Body of pancreas (tissue), 4 donors: Measurements from ENCODE around the gene PAIP2B. TPM values are rescaled to one million over a fixed set of nuclear protein-coding genes. Genes with fewer than 3 reads are reported as not detected.
A peak's percentile ranks its signal among the peaks of the same experiment; 100 is the strongest.

ENCODE experiments used
- ATAC-seq: fragments of 150-250 bp; one replicate; pipeline ENCODE4 v1.9.1; 2016
- DNase-seq, 4 donors: peaks; one replicate each; pipeline ENCODE4 v3.0.0-alpha.2; 2019
- H3K27ac ChIP-seq, 4 donors: fragments of 200-600 bp; sonication (generic); 1 replicate in 3 of 4; 2 replicates in 1 of 4; pipeline versions ENCODE4 v1.5.1 to v1.6.1; 2016 to 2019; ENCODE audit warnings: mild to moderate bottlenecking in 1 of 4, mixed read lengths in 1 of 4, moderate library complexity in 1 of 4
- H3K27me3 ChIP-seq, 2 donors: fragments of 200-600 bp; sonication (generic); one replicate each; pipeline ENCODE4 v1.6.0; 2016; ENCODE audit warnings: mild to moderate bottlenecking in 1 of 2
- H3K36me3 ChIP-seq, 2 donors: fragments of 200-600 bp; sonication (generic); replicated peaks in 1 of 2; 2 replicates each; pipeline ENCODE4 v1.5.1; 2016; ENCODE audit warnings: low read depth in 2 of 2; ENCODE audit not compliant: insufficient read depth in 1 of 2
- H3K4me1 ChIP-seq: fragments of 200-600 bp; sonication (generic); one replicate; pipeline ENCODE4 v1.6.0; 2016
- H3K4me3 ChIP-seq, 2 donors: fragments of 200-600 bp; sonication (generic); 1 replicate in 1 of 2; 2 replicates in 1 of 2; pipeline ENCODE4 v1.5.1; 2016 to 2019
- H3K9me3 ChIP-seq, 3 donors: fragments of 200-600 bp; sonication (generic); 1 replicate in 2 of 3; 2 replicates in 1 of 3; pipeline ENCODE4 v1.5.1; 2016
- POLR2A ChIP-seq, 3 donors: fragments of 450-650 bp; IDR thresholded peaks; one replicate each; pipeline ENCODE4 v1.6.1; 2016; ENCODE audit warnings: antibody characterized with exemption in 3 of 3, mild to moderate bottlenecking in 2 of 3
- WGBS, 2 donors: methylation state at CpG; one replicate each; pipeline ENCODE4 v1.1.5; 2017; 5-methylcytosine and 5-hydroxymethylcytosine counted together
- intact Hi-C: fragments of 100-400 bp; cut with DNase I; formaldehyde crosslinking; loops from one replicate; pipeline ENCODE4 v1.15.1; 2023
- total RNA-seq, 2 donors: library from RNA; depleted of rRNA; stranded (reverse); fragments of >200 nt; gene quantifications; one replicate each; pipeline ENCODE4 v1.1.0, GENCODE V29; 2016
- TF ChIP-seq, protein P1 (sequence below), 7 experiments: fragments of 450-650 bp in 4 of 7; fragments of 200-600 bp in 3 of 7; sonication (generic) in 3 of 7; IDR thresholded peaks; one replicate each; pipeline ENCODE4 v1.5.1; 2016 to 2019; ENCODE audit warnings: antibody characterized with exemption in 7 of 7

Gene PAIP2B, protein sequence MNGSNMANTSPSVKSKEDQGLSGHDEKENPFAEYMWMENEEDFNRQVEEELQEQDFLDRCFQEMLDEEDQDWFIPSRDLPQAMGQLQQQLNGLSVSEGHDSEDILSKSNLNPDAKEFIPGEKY
- 10 to 100 TPM; 18.5 to 32.9 TPM for total RNA-seq

DNA sequence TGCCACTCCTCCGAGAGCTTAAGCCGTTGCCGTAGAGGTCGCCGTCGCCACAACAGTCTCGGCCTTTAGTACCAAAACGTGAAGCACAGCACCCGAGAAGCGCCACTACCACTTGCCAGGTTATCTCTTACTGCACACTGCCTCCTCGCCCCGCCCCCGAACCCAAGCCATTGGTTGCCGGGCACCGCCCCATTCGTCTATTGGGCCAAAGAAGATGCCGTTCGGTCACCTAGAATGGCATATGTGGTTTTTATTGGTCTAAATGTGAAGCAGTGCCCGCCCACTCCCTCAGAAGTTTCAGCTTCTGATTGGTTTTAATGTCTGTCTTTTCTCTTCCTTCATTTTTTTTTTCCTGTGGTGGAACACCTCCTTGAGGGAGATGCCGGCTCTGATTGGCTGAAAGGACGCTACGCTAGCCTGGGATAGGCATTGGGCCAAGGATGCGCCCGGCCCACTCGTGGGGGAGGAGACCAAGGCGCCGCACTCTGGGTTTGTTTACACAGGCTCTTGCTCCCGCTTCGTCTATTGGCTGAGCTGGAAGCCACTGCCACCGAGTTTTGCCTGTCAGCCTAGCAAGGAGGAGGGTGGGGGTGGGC, at the start of gene PAIP2B:
PAIP2B (minus strand) TSS at position 139 of the 596 bp plus-strand sequence. CDS start 24,514 bp downstream, outside the sequence.
- Histone ChIP-seq H3K27ac (peak within 1 kb of the TSS; percentile 89 to 99 (median 95)), H3K4me3 (peak within 1 kb of the TSS; percentile 53 to 95), H3K9me3 (no peaks in the 10 kb centered on the region), H3K4me1 (peaks cover 23% of the 10 kb centered on the region), H3K27me3 (no peaks in the 10 kb centered on the region), H3K36me3 (no peaks in the 10 kb centered on the region)
- 0% methylated on average over 18 to 30 of the region's 30 CpGs for WGBS, 2 donors
- ATAC-seq (peak; percentile 93), DNase-seq (peak; percentile 99 to 100 (median 100))
- TF ChIP-seq POLR2A (IDR thresholded peaks at IDR 0.05), result peak; percentile 95 to 98 (median 98)
- TF ChIP-seq, protein P1, sequence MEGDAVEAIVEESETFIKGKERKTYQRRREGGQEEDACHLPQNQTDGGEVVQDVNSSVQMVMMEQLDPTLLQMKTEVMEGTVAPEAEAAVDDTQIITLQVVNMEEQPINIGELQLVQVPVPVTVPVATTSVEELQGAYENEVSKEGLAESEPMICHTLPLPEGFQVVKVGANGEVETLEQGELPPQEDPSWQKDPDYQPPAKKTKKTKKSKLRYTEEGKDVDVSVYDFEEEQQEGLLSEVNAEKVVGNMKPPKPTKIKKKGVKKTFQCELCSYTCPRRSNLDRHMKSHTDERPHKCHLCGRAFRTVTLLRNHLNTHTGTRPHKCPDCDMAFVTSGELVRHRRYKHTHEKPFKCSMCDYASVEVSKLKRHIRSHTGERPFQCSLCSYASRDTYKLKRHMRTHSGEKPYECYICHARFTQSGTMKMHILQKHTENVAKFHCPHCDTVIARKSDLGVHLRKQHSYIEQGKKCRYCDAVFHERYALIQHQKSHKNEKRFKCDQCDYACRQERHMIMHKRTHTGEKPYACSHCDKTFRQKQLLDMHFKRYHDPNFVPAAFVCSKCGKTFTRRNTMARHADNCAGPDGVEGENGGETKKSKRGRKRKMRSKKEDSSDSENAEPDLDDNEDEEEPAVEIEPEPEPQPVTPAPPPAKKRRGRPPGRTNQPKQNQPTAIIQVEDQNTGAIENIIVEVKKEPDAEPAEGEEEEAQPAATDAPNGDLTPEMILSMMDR (IDR thresholded peaks at IDR 0.05), result peak in 1 of 7 experiments; percentile 14
- intact Hi-C loops, result no loop called here

DNA sequence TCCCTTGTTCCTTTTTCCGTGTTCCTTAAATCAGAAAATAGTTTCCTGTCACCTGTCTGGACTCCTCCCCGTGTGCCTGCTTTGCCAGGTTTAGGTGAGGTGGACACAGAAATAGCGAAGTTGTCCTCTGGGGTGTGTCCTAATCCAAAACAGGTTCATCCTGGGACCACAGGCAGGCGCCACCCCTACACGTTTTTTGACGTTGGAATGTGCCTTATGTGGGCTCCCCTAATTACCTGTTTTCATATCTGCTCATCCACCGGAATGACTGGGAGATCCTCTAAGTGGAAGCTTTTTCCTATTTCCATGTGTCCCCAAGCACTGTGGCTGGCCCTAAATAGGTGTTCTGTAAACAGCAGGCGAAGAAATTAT, 49.0 kb upstream of the PAIP2B start:
- ATAC-seq (peak; percentile 6), DNase-seq (no peak)
- Histone ChIP-seq H3K4me3 (no peak overlapping the region), H3K36me3 (no peaks in the 10 kb centered on the region), H3K27me3 (no peaks in the 10 kb centered on the region), H3K9me3 (no peaks in the 10 kb centered on the region), H3K4me1 (peaks cover 20% of the 10 kb centered on the region), H3K27ac (no peak overlapping the region)
- intact Hi-C loops, result no loop called here
- WGBS, 2 donors, result 35% methylated on average over 8 of the region's 8 CpGs
- TF ChIP-seq, protein P1 (IDR thresholded peaks at IDR 0.05), result no peak
- TF ChIP-seq POLR2A (IDR thresholded peaks at IDR 0.05), result no peak

DNA sequence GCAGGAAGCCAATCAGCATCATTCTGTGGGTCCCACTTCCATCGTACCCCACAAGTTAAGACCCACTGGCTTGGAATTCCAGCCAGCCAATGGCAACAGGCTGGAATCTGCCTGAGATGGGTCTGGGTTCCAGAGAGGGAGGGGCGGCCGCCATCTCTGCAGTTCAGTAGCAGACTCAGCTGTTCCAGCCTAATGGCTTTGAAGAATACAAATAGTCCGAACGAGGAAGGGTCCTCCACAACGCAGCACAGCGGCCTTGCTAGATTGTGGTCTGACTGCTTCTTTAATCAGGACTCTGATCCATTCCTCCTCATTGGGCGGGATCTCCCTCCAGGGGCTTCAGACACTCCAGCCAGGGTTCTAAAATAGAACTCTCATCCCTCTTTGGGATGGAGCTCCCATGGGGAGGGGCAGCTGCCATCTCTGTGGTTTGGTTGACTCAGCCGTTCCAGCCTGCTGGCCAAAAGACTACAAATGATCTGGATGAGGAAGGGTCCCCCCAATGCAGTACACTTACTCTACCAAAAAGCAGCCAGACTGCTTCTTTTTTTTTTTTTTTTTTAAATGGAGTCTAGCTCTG, 42.7 kb upstream of the PAIP2B start:
- intact Hi-C loops, result no loop called here
- Histone ChIP-seq H3K27me3 (no peaks in the 10 kb centered on the region), H3K36me3 (no peaks in the 10 kb centered on the region), H3K27ac (no peak overlapping the region), H3K9me3 (no peaks in the 10 kb centered on the region), H3K4me1 (no peaks in the 10 kb centered on the region), H3K4me3 (no peak overlapping the region)
- DNase-seq, result no peak
- TF ChIP-seq, protein P1 (IDR thresholded peaks at IDR 0.05), result no peak
- TF ChIP-seq POLR2A (IDR thresholded peaks at IDR 0.05), result no peak
- 72 to 73% methylated on average over 5 to 9 of the region's 9 CpGs for WGBS, 2 donors
- ATAC-seq, result no peak

DNA sequence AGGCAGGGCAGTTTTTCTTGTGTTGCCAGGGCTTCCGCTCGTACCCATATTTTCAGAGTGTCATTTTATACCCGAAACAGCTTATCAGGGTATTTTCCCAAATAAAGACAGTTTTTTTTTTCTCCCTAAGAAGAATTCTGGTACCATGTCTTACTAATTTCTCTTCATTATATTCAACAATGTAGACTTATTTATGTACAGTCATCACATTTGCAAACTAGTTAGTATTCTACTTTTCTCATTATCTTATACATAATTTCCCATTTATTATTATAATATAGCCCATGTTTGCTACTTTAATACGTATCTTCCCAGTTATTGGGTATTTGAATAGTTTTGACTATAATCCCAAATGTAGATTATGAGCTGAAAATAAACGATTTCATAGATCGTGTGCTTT, 36.5 kb upstream of the PAIP2B start:
- ATAC-seq, result no peak
- Histone ChIP-seq H3K9me3 (no peaks in the 10 kb centered on the region), H3K27ac (no peak overlapping the region), H3K36me3 (no peaks in the 10 kb centered on the region), H3K4me3 (no peak overlapping the region), H3K27me3 (no peaks in the 10 kb centered on the region), H3K4me1 (no peaks in the 10 kb centered on the region)
- TF ChIP-seq, protein P1 (IDR thresholded peaks at IDR 0.05), result no peak
- TF ChIP-seq POLR2A (IDR thresholded peaks at IDR 0.05), result no peak
- 79% methylated on average over 6 of the region's 6 CpGs for WGBS, 2 donors
- intact Hi-C loops, result no loop called here
- DNase-seq, result no peak
